Nephron (organoid): ENCODE measurements around the gene VOPP1.
"Not testable (repeated sequence)": the region's sequence is repeated elsewhere in the genome, so short reads cannot be mapped to it uniquely, and the experiment has no call there.

Source experiments
- H3K27ac Mint-ChIP-seq, 3 experiments: 2 replicates each; pipeline ENCODE4 v1.8.0; 2020; ENCODE audit warnings: mixed read lengths in 3 of 3, mild to moderate bottlenecking in 2 of 3, moderate library complexity in 1 of 3
- H3K27me3 Mint-ChIP-seq: 2 replicates; pipeline ENCODE4 v1.8.0; 2021; ENCODE audit warnings: low read depth, mild to moderate bottlenecking, moderate library complexity, mixed read lengths
- H3K36me3 Mint-ChIP-seq: 2 replicates; pipeline ENCODE4 v1.8.0; 2020; ENCODE audit warnings: low read depth, mixed read lengths
- H3K4me1 Mint-ChIP-seq: 2 replicates; pipeline ENCODE4 v1.8.0; 2020; ENCODE audit warnings: mixed read lengths
- H3K4me3 Mint-ChIP-seq, 3 experiments: 2 replicates each; pipeline ENCODE4 v1.8.0; 2020; ENCODE audit warnings: mild to moderate bottlenecking in 3 of 3, mixed read lengths in 3 of 3, moderate library complexity in 2 of 3
- H3K9me3 Mint-ChIP-seq: 2 replicates; pipeline ENCODE4 v1.8.0; 2020; ENCODE audit warnings: mixed read lengths
- CTCF ChIP-seq, 3 experiments: fragments of 200-600 bp; sonication (generic); IDR thresholded peaks; one replicate each; pipeline ENCODE4 v1.5.0; 2021; ENCODE audit warnings: antibody characterized with exemption in 3 of 3; ENCODE audit not compliant: unreplicated experiment in 3 of 3

Gene VOPP1, protein sequence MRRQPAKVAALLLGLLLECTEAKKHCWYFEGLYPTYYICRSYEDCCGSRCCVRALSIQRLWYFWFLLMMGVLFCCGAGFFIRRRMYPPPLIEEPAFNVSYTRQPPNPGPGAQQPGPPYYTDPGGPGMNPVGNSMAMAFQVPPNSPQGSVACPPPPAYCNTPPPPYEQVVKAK

DNA sequence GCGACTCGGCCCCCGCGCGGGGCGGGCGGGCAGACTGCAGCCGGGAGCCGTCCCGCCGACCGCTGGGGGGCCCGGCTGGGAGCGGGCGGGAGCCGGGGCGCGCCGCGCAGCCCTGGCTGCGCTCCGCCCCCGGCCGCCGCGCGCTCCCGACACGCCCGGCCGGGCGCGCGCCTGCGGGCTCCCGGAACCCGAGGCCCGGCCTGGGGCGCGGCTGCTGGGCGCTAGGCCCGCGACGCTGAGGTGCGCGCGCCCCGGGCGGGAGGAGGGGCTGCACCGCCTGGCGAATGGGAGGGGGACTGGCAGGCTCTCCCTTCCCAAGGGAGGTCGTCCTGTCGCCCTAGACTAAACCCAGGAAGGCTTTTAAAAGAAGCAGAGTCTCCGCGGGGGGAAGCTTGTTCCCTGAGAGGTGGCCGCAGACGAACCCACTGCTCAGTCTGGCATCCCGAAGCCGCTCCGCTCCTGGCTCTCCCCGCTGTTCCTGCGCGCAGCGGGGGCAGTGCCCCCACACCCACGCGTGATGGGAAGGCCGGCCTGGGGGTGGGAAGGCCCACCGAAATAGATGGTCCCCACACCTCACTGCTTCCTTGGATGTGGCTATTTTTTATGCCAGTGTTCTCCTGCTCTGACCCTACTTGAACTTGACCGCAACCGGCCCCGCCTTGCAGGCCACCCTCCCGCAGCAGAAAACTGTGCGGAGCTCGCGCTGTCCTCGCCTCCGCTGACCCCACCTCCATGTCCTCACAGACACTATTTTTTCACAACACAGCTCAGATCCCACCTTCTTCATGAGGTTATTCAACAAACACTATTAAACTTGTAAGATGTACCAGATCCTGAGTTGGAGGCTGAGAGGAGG is at the start of gene VOPP1:
VOPP1 (minus strand) TSS at position 125 of the 856 bp plus-strand sequence. CDS start 178 bp downstream, outside the sequence.
- Mint-ChIP-seq H3K27me3 (peaks cover 7% of the 10 kb centered on the region), H3K36me3 (no peaks in the 10 kb centered on the region), H3K4me3 (peak within 1 kb of the TSS; percentile 92 to 95 (median 94)), H3K27ac (peak within 1 kb of the TSS; percentile 86 to 96 (median 92)), H3K4me1 (peaks cover 49% of the 10 kb centered on the region), H3K9me3 (no peaks in the 10 kb centered on the region)
- no peak for TF ChIP-seq CTCF (IDR thresholded peaks at IDR 0.05; ENCODE audit: unreplicated experiment in 3 of 3)

DNA sequence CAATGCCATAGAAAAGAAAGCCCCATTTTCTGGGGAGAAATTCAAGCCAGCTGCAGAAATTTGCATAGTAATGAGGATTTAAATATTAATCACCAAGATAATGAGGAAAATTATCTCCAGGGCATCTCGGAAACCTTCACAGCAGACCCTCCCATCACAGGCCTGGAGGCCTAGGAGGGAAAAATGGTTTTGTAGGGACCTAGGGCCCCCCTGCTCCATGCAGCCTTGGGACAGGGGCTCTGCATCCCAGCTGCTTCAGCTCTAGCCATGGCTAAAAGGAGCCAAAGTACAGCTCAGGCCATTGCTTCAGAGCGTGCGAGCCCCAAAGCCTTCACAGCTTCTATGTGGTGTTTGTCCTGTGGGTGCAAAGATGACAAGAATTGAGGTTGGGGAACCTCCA is 46.6 kb upstream of the VOPP1 start:
- TF ChIP-seq CTCF (IDR thresholded peaks at IDR 0.05; ENCODE audit: unreplicated experiment in 3 of 3), result no peak
- Mint-ChIP-seq H3K9me3 (peaks cover 18% of the 10 kb centered on the region), H3K27me3 (no peaks in the 10 kb centered on the region), H3K27ac (no peak overlapping the region), H3K36me3 (no peaks in the 10 kb centered on the region), H3K4me3 (no peak overlapping the region), H3K4me1 (no peaks in the 10 kb centered on the region)

GRCh38 chr7:55614365-55615064 is 42.2 kb upstream of the VOPP1 start:
- not testable (repeated sequence) for H3K4me1 Mint-ChIP-seq, H3K27ac Mint-ChIP-seq, H3K27me3 Mint-ChIP-seq, H3K4me3 Mint-ChIP-seq, H3K36me3 Mint-ChIP-seq
- peaks cover 11% of the 10 kb centered on the region for H3K9me3 Mint-ChIP-seq

GRCh38 chr7:55609726-55610125 is 37.4 kb upstream of the VOPP1 start:
- not testable (repeated sequence) for H3K4me3 Mint-ChIP-seq, H3K9me3 Mint-ChIP-seq, H3K4me1 Mint-ChIP-seq, H3K27me3 Mint-ChIP-seq, H3K36me3 Mint-ChIP-seq, H3K27ac Mint-ChIP-seq

GRCh38 chr7:55605661-55606060 is 33.4 kb upstream of the VOPP1 start:
- H3K9me3 Mint-ChIP-seq, H3K36me3 Mint-ChIP-seq, H3K4me3 Mint-ChIP-seq, H3K27me3 Mint-ChIP-seq, H3K4me1 Mint-ChIP-seq, H3K27ac Mint-ChIP-seq: not testable (repeated sequence)

- H3K4me1 Mint-ChIP-seq, H3K27ac Mint-ChIP-seq, H3K4me3 Mint-ChIP-seq, H3K36me3 Mint-ChIP-seq, H3K27me3 Mint-ChIP-seq, H3K9me3 Mint-ChIP-seq: not testable (repeated sequence)
- peak; percentile 28 to 43 (median 35) for TF ChIP-seq CTCF (IDR thresholded peaks at IDR 0.05; ENCODE audit: unreplicated experiment in 3 of 3)
Observed at GRCh38 chr7:55597944-55598499, 25.7 kb upstream of the VOPP1 start.

GRCh38 chr7:55597214-55597739 is 25.0 kb upstream of the VOPP1 start:
- H3K36me3 Mint-ChIP-seq, H3K27me3 Mint-ChIP-seq, H3K9me3 Mint-ChIP-seq, H3K4me1 Mint-ChIP-seq, H3K27ac Mint-ChIP-seq, H3K4me3 Mint-ChIP-seq: not testable (repeated sequence)
